Lower lobe of right lung (tissue), 2 donors: ENCODE data around the gene EPHA2. TPM values are rescaled to one million over a fixed set of nuclear protein-coding genes. Genes with fewer than 3 reads are reported as not detected.
"Not testable (repeated sequence)": the region's sequence is repeated elsewhere in the genome, so short reads cannot be mapped to it uniquely, and the experiment has no call there.

Experiments used
- ATAC-seq, 2 donors: fragments of 200-7000 bp; cut with Tn5 transposase; one replicate each; pipeline ENCODE4 v1.9.1; 2020 to 2022; ENCODE audit warnings: mild to moderate bottlenecking in 2 of 2, moderate library complexity in 2 of 2
- DNase-seq: peaks from one replicate; pipeline ENCODE4 v3.0.0-alpha.2; 2020
- H3K27ac ChIP-seq: fragments of 200-600 bp; one replicate; pipeline ENCODE4 v1.8.0; 2022
- H3K27me3 ChIP-seq: fragments of 200-600 bp; one replicate; pipeline ENCODE4 v1.8.0; 2022; ENCODE audit warnings: low read depth
- H3K36me3 ChIP-seq: fragments of 200-600 bp; one replicate; pipeline ENCODE4 v1.8.0; 2022; ENCODE audit warnings: mild to moderate bottlenecking
- H3K4me1 ChIP-seq: fragments of 200-600 bp; one replicate; pipeline ENCODE4 v1.8.0; 2022
- H3K4me3 ChIP-seq: fragments of 200-600 bp; one replicate; pipeline ENCODE4 v1.8.0; 2022; ENCODE audit warnings: mild to moderate bottlenecking
- H3K9me3 ChIP-seq: fragments of 200-600 bp; one replicate; pipeline ENCODE4 v1.8.0; 2022
- intact Hi-C: fragments of 100-400 bp; cut with DNase I; formaldehyde crosslinking; loops from one replicate; pipeline ENCODE4 v1.11.0; 2022
- total RNA-seq: library from RNA; stranded (reverse); fragmentation: NEBNext Ultra II Directional; extraction: Animal tissue kit (Norgen Biotek cat#: 25700); gene quantifications from one replicate; pipeline ENCODE4 v1.2.1, GENCODE V29; 2021
- TF ChIP-seq, protein P1 (sequence below): fragments of 200-600 bp; IDR thresholded peaks from one replicate; pipeline ENCODE4 v1.8.0; 2022; ENCODE audit warnings: antibody characterized with exemption, mild to moderate bottlenecking
- donor health status: DM: no; HTN: yes; CAD: no; lungs with severe emphysema.

The EPHA2 gene
- total RNA-seq, 1 donor from 2014 or later = 20.4 TPM

DNA sequence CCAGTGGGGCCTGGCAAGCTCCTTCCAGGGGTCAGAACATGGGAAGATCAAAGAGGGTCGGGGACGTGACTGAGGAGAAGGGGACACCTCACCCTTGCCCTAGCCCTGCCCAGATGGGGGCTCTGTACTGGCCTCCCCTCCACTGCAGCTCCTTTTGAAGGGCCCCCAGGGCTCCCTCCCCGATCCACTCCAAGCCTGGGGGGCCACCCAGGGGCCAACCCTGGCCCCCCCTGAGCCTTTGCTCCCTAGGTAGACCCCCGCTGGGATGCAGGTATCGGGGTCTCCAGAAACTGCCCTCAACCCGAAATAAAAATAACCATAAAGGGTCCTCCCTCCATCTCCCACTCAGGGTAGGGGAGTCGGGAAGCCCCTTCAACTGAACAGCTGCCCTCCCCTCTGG, 45.0 kb downstream of the EPHA2 start:
- no peak for ATAC-seq
- no peaks in the 10 kb centered on the region for H3K4me1 ChIP-seq
- no peak overlapping the region for H3K27ac ChIP-seq
- no peak for DNase-seq
- intact Hi-C loops = no loop called here
- peaks cover 12% of the 10 kb centered on the region for H3K9me3 ChIP-seq
- H3K36me3 ChIP-seq = no peaks in the 10 kb centered on the region
- no peak overlapping the region for H3K4me3 ChIP-seq
- TF ChIP-seq, protein P1, sequence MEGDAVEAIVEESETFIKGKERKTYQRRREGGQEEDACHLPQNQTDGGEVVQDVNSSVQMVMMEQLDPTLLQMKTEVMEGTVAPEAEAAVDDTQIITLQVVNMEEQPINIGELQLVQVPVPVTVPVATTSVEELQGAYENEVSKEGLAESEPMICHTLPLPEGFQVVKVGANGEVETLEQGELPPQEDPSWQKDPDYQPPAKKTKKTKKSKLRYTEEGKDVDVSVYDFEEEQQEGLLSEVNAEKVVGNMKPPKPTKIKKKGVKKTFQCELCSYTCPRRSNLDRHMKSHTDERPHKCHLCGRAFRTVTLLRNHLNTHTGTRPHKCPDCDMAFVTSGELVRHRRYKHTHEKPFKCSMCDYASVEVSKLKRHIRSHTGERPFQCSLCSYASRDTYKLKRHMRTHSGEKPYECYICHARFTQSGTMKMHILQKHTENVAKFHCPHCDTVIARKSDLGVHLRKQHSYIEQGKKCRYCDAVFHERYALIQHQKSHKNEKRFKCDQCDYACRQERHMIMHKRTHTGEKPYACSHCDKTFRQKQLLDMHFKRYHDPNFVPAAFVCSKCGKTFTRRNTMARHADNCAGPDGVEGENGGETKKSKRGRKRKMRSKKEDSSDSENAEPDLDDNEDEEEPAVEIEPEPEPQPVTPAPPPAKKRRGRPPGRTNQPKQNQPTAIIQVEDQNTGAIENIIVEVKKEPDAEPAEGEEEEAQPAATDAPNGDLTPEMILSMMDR = no peak
- no peaks in the 10 kb centered on the region for H3K27me3 ChIP-seq

DNA sequence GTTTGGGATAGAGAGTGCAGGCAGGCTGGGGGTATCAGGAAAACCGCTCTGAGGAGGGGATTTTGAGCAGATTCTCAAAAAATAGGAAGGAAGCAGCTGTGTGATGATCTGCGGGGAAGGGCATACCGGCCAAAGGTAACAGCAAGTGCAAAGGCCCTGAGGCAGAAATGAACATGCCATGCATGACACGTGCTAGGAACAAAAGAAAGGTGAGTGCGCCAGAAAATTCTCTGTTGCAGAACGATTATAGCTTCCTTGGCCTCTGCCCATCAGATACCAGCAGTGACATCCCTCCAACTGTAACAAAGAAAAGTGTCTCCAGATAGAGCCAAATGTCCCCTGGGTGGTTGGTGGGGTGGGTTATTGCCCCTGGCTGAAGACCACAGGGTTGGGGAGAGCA, 45.4 kb downstream of the EPHA2 start:
- H3K4me3 ChIP-seq = no peak overlapping the region
- DNase-seq (no peak), ATAC-seq (no peak)
- no peaks in the 10 kb centered on the region for H3K4me1 ChIP-seq
- no peaks in the 10 kb centered on the region for H3K36me3 ChIP-seq
- TF ChIP-seq, protein P1 = no peak
- H3K27me3 ChIP-seq = no peaks in the 10 kb centered on the region
- no peak overlapping the region for H3K27ac ChIP-seq
- intact Hi-C loops = no loop called here
- H3K9me3 ChIP-seq = peaks cover 12% of the 10 kb centered on the region

DNA sequence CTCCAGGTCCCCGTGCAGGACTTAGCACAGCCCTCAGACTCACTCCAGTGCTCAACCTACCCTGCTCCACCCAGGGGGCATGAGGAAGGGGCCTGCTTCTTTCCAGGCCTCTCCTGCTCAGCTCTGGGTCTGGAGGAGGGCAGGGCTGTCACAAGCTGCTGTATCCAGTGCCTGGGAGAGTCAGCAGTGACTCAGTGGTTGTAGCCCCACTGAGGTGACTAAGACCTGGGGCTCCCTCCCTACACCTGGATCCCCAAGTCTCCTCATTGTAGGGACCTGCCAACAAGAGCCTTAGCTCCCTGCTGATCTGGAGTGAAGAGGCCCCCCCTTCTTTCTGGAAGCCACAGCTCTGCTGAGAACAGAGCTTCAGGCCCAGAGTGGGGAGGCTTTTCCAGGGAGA, 46.3 kb downstream of the EPHA2 start:
- no peaks in the 10 kb centered on the region for H3K27me3 ChIP-seq
- H3K36me3 ChIP-seq = no peaks in the 10 kb centered on the region
- no peak overlapping the region for H3K4me3 ChIP-seq
- DNase-seq = no peak
- no peak overlapping the region for H3K27ac ChIP-seq
- H3K4me1 ChIP-seq = no peaks in the 10 kb centered on the region
- peak in 1 of 2 donors; percentile 18 for ATAC-seq
- H3K9me3 ChIP-seq = peaks cover 12% of the 10 kb centered on the region
- TF ChIP-seq, protein P1 = no peak
- intact Hi-C loops = no loop called here

DNA sequence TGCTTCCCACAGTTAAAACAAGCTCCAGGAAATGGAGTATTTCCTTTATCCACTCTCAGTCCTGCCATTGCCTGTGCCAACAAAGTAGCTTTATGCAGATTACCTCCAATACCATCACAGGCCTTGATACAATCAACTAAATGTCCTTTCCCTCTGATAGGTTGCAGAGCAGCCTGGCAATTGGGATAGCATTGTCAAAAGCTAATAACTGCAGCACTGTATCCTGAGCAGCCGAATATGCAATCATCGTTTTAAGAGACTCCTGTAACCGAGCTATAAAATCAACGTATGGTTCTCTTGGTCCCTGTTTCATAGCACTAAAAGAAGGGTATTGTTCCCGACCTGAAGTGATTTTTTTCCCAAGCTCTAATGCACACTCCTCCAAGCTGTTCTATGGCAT, 48.8 kb downstream of the EPHA2 start:
- H3K4me3 ChIP-seq, H3K27ac ChIP-seq, H3K27me3 ChIP-seq, DNase-seq, ATAC-seq, intact Hi-C loops, H3K4me1 ChIP-seq, H3K36me3 ChIP-seq: not testable (repeated sequence)
- peaks cover 12% of the 10 kb centered on the region for H3K9me3 ChIP-seq

DNA sequence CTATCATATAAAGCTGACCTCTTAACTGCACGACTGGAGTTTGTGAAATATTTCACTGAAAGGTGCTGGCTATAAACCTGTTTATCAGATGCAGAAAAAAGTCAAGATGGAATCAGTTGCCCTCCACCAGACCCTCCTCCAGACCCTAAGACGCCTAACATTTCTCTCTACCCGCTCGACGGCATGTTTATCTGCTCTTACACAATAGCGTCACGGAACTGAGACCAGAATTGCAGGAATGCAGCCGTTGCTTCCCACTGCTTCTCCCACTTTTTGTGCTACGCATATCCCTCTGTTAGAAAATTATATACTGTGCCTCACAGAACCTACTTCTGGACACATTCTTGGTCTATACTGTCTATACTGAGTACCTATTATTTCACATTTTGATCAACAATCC, 54.2 kb downstream of the EPHA2 start:
- TF ChIP-seq, protein P1 = no peak
- DNase-seq (no peak), ATAC-seq (peak in 1 of 2 donors; percentile 23)
- Histone ChIP-seq H3K4me1 (no peaks in the 10 kb centered on the region), H3K27ac (no peak overlapping the region), H3K36me3 (no peaks in the 10 kb centered on the region), H3K27me3 (no peaks in the 10 kb centered on the region), H3K4me3 (no peak overlapping the region), H3K9me3 (no peaks in the 10 kb centered on the region)
- intact Hi-C loops = no loop called here

DNA sequence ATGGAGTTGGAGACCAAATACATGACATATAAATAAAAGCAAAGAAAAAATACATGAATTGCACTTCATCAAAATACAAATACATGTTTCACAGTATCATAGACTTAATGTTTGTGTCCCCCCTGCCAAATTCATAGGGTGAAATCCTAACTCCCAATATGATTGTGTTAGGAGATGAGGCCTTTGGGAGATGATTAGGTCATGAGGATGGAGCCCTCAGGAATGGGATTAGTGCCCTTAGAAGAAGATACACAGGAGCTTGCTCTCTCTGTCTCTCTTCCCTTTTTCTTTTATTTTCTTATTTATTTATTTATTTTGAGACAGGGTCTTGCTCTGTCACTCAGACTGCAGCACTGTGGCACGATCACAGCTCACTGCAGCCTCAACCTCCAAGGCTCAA, 56.5 kb downstream of the EPHA2 start:
- no peak overlapping the region for H3K4me3 ChIP-seq
- H3K9me3 ChIP-seq = no peaks in the 10 kb centered on the region
- no peaks in the 10 kb centered on the region for H3K27me3 ChIP-seq
- intact Hi-C loops = no loop called here
- no peaks in the 10 kb centered on the region for H3K36me3 ChIP-seq
- DNase-seq (no peak), ATAC-seq (no peak)
- H3K27ac ChIP-seq = no peak overlapping the region
- H3K4me1 ChIP-seq = no peaks in the 10 kb centered on the region
- TF ChIP-seq, protein P1 = no peak
